ENCODE data around the gene PDZD8.

The PDZD8 gene

GRCh38 chr10:117249493-117250093 lies 125.6 kb downstream of the PDZD8 start:
- Histone ChIP-seq H3F3A (ENCODE audit: control insufficient read depth, insufficient read depth) (no peaks in the 10 kb centered on the region), H3K27me3 (ENCODE audit: control insufficient read depth, low read length) (peaks cover 14% of the 10 kb centered on the region), H3K4me1 (ENCODE audit: control insufficient read depth, low read length) (no peaks in the 10 kb centered on the region), H3K27ac (ENCODE audit: low read depth, low read length) (no peak overlapping the region), H3K4me3 (ENCODE audit: low read length) (no peak overlapping the region), H3K4me2 (ENCODE audit: low read length) (no peak overlapping the region), H3K36me3 (ENCODE audit: control insufficient read depth, low read length) (no peaks in the 10 kb centered on the region), H4K20me1 (ENCODE audit: control insufficient read depth, insufficient read depth, low read depth, low read length) (no peaks in the 10 kb centered on the region), H3K79me2 (ENCODE audit: control insufficient read depth, low read length) (no peaks in the 10 kb centered on the region), H3K9me2 (replicated peaks; ENCODE audit: control insufficient read depth, low read length) (no peaks in the 10 kb centered on the region), H3K9me3 (ENCODE audit: control insufficient read depth, insufficient read depth, low read length) (no peaks in the 10 kb centered on the region)
- TF ChIP-seq CTCF (IDR thresholded peaks at IDR 0.05; ENCODE audit: low read depth, low read length, poor library complexity, severe bottlenecking) = no peak
- no peak for TF ChIP-seq EZH2phosphoT487 (IDR thresholded peaks at IDR 0.05; ENCODE audit: borderline replicate concordance, low read length)

- no peak overlapping the region for H3K27ac ChIP-seq (ENCODE audit: low read depth, low read length)
These were observed 126.3 kb downstream of the PDZD8 start for GRCh38 chr10:117248750-117249465.

GRCh38 chr10:117246997-117247671 lies 128.1 kb downstream of the PDZD8 start:
- Histone ChIP-seq H3K27ac (ENCODE audit: low read depth, low read length) (no peak overlapping the region), H3K36me3 (ENCODE audit: control insufficient read depth, low read length) (no peaks in the 10 kb centered on the region), H3K4me2 (ENCODE audit: low read length) (no peak overlapping the region), H3K27me3 (ENCODE audit: control insufficient read depth, low read length) (peaks cover 14% of the 10 kb centered on the region), H3K9me3 (ENCODE audit: control insufficient read depth, insufficient read depth, low read length) (no peaks in the 10 kb centered on the region), H3F3A (ENCODE audit: control insufficient read depth, insufficient read depth) (no peaks in the 10 kb centered on the region), H4K20me1 (ENCODE audit: control insufficient read depth, insufficient read depth, low read depth, low read length) (no peaks in the 10 kb centered on the region), H3K4me1 (ENCODE audit: control insufficient read depth, low read length) (no peaks in the 10 kb centered on the region), H3K9me2 (replicated peaks; ENCODE audit: control insufficient read depth, low read length) (no peaks in the 10 kb centered on the region), H3K4me3 (ENCODE audit: low read length) (no peak overlapping the region), H3K79me2 (ENCODE audit: control insufficient read depth, low read length) (no peaks in the 10 kb centered on the region)
- no peak for TF ChIP-seq EZH2phosphoT487 (IDR thresholded peaks at IDR 0.05; ENCODE audit: borderline replicate concordance, low read length)
- TF ChIP-seq CTCF (IDR thresholded peaks at IDR 0.05; ENCODE audit: low read depth, low read length, poor library complexity, severe bottlenecking) = no peak

More at GRCh38 chr10:117248750-117249465, 126.3 kb downstream of the PDZD8 start:
- Histone ChIP-seq H3K36me3 (ENCODE audit: control insufficient read depth, low read length) (no peaks in the 10 kb centered on the region), H3K4me2 (ENCODE audit: low read length) (no peak overlapping the region), H3K4me1 (ENCODE audit: control insufficient read depth, low read length) (no peaks in the 10 kb centered on the region), H3K9me3 (ENCODE audit: control insufficient read depth, insufficient read depth, low read length) (no peaks in the 10 kb centered on the region), H3K9me2 (replicated peaks; ENCODE audit: control insufficient read depth, low read length) (no peaks in the 10 kb centered on the region), H3K79me2 (ENCODE audit: control insufficient read depth, low read length) (no peaks in the 10 kb centered on the region), H3K4me3 (ENCODE audit: low read length) (no peak overlapping the region), H4K20me1 (ENCODE audit: control insufficient read depth, insufficient read depth, low read depth, low read length) (no peaks in the 10 kb centered on the region), H3F3A (ENCODE audit: control insufficient read depth, insufficient read depth) (no peaks in the 10 kb centered on the region), H3K27me3 (ENCODE audit: control insufficient read depth, low read length) (peaks cover 14% of the 10 kb centered on the region)
- TF ChIP-seq CTCF (IDR thresholded peaks at IDR 0.05; ENCODE audit: low read depth, low read length, poor library complexity, severe bottlenecking) = no peak
- TF ChIP-seq EZH2phosphoT487 (IDR thresholded peaks at IDR 0.05; ENCODE audit: borderline replicate concordance, low read length) = no peak

Measured in DOHH2 (cell line).